HK-2 (cell line): Measurements from ENCODE around the gene MDM2.
"Not testable (repeated sequence)": the region's sequence is repeated elsewhere in the genome, so short reads cannot be mapped to it uniquely, and the experiment has no call there.

ENCODE experiments used
- DNase-seq: peaks from one replicate; pipeline ENCODE4 v3.0.0-alpha.2; 2018; ENCODE audit not compliant: unreplicated experiment

MDM2 gene

GRCh38 chr12:68806488-68807237 lies 1.3 kb upstream of the MDM2 start:
- DNase-seq = no peak

DNA sequence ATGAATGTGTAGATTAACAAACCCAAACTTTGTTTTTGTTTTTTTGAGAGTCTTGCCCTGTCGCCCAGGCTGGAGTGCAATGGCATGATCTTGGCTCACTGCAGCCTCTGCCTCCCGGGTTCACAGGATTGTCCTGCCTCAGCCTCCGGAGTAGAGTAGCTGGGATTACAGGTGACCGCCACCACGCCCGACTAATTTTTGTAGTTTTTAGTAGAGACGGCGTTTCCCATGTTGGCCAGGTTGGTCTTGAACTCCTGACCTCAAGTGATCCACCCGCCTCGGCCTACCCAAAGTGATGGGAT lies 752 bp upstream of the MDM2 start:
- DNase-seq = not testable (repeated sequence)

GRCh38 chr12:68808388-68809189 lies 612 bp downstream of the MDM2 start:
- peak; percentile 81 for DNase-seq

DNA sequence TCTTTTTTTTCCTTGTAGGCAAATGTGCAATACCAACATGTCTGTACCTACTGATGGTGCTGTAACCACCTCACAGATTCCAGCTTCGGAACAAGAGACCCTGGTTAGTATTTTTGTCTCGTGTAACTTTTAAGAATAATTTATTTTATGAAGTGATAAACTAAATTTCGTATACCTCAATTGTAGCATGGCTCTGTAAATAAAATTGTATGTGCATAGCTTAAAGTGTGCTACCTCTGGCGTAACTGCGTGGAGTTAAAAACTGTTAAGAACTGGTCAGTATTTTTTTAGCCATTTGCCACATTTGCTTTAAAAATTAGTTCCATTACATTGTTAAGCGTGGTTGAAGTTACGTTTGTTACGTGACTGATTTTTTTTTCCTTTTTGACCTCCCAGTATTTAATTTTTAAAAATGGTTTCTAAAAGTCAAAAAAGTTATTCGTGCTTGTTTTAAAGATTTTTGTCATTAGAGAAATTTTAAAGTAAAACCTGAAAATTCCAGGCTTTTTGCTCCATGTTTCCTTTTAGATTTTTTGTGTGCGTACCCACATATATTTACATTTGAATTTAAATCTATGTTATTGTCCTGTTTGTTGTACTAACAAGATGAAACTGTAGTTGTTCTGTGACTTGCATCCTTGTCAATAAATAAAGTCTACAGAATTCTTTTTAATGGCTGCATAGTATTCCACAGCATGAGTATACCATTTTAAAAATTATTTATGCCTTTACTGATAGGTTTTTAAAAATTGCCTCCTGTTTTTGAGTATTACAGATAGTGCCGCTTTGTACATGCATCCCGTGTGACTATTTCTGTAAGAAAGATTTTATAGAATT lies 1.4 kb downstream of the MDM2 start:
- no peak for DNase-seq

- DNase-seq = not testable (repeated sequence)
Measured at GRCh38 chr12:68810027-68810389, 2.0 kb downstream of the MDM2 start.

DNA sequence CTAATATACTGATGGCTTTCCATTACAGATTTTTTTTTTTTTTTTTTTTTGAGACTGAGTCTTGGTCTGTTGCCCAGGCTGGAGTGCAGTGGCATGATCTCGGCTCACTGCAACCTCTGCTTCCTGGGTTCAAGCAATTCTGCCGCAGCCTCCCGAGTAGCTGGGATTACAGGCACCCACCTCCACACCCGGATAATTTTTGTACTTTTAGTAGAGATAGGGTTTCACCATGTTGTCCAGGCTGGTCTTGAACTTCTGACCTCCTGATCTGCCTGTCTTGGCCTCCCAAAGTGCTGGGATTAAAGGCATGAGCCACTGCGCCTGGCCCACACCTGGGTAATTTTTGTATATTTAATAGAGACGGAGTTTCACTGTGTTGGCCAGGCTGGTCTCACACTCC lies 3.6 kb downstream of the MDM2 start:
- DNase-seq = not testable (repeated sequence)

- no peak for DNase-seq
Measured at GRCh38 chr12:68812553-68813241, 4.7 kb downstream of the MDM2 start.

DNA sequence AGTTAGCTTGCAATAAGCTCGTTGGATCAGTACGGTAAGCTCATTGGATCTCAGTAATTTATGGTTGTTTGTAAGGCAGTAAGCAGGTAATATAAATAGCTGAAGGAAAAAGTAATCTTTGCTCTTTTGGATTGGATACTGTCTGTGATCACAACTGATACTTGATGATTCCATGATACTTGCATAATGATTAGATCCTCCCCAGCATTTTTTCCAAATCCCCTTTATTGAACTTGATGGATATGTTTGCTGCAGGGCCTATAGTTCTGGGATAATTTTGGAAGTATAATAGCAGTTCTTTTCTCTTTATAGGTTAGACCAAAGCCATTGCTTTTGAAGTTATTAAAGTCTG lies 5.2 kb downstream of the MDM2 start:
- no peak for DNase-seq

GRCh38 chr12:68814490-68815231 lies 6.7 kb downstream of the MDM2 start:
- DNase-seq = no peak

DNA sequence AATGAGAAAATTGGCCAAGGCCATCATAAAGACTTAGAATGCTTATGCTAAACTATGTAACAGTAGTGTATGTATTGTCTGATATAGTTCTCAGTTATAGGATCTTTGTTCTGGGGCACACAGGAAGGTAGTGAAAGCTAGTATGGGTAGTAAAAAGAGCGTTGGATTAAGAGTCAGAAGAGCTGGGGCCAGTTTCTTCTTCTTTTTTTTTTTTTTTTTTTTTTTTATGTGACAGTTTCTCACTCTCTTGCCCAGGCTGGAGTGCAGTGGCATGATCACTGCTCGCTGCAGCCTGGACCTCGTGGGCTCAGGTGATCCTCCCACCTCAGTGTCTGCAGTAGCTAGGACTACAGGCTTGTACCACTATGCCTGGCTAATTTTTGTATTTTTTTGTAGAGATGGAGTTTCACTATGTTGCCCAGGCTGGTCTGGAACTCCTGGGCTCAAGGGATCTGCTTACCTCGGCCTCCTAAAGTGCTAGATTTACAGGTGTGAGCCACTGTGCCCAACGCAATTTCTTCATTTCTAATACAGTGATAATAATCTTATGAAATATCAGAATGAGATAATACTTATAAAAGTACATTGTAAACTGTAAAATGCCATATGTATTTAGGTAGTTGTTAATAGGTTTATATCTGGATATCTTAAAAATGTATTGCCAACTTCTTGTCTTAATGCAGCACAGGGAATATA lies 7.4 kb downstream of the MDM2 start:
- no peak for DNase-seq

DNA sequence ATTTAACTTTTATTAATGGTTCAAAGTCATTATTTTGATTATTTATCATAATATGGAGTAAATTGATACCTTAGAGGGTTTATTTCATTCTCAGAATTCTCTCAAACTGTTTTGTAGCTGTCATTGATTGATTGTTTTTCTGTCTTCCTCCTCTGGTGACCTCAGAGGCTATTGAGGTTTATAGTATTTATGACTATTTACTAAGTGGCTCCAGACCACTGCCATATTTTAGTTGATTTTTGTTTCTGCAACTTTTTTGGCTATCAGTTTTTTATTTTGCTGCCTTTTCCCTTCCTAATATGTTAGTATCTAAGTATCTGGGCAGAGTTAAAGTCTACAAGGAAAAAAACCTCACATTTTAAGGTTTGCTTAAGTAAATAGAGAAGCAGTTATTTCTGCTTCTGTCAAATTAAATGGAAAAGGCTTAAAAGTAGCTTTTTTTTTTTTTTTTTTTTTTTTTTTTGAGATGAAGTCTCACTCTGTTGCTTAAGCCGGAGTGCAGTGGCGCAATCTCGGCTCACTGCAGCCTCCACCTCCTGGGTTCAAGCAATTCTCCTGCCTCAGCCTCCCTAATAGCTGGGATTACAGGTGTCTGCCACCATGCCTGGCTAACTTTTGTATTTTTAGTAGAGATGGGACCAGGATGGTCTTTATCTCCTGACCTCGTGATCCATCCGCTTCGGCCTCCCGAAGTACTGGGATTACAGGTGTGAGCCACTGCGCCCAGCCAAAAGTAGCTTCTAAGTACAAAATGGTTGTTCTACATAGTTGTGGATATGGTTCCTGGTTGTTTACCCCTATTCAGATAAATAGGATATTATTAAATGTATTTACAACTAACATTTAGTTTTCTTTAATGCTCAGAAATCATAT lies 8.2 kb downstream of the MDM2 start:
- DNase-seq = no peak

DNA sequence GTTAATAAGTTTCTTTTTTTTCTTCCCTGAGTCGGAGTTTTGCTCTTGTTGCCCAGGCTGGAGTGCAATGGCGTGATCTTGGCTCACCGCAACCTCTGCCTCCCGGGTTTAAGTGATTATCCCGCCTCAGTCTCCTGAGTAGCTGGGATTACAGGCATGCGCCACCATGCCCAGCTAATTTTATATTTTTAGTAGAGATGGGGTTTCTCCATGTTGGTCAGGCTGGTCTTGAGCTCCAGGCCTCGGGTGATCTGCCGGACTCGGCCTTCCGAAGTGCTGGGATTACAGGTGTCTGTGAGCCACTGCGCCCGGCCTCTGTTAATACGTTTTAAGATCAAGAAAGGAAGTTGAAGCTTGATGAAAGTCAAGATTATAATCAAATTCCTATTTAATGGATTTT lies 11.5 kb downstream of the MDM2 start:
- DNase-seq = not testable (repeated sequence)

DNA sequence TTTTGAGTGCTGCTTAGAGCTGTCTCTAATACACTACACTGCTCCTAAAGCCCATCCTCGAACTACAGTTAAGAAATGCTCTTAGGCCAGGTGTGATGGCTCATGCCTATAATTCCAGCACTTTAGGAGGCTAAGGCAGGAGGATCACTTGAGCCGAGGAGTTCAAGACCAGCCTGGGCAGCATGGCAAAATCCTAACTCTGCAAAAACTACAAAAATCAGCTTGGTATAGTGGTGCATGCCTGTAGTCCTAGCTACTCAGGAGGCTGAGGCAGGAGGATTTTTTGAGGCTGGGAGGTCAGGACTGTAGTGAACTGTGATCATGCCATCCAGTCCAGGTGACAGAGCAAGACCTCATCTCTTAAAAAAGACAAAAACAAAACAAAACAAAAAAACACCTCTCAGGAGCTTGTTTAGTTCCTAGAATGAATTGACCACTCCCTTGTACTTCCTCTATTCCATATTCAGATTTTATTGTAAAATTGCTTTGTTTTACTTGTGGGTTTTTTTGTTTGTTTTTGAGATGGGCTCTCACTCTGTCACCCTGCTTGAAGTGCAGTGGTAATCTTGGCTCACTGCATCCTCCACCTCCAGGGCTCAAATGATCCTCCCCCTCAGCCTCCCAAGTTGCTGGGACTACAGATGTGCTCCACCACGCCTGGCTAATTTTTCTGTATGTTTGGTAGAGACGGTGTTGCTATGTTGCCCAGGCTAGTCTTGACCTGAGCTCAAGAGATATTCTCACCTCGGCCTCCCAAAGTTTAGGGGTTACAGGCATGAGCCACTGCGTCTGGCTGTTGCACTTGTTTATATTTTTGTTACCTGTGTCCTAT lies 13.6 kb downstream of the MDM2 start:
- DNase-seq = no peak

- DNase-seq = no peak
Measured at GRCh38 chr12:68823696-68824095, 15.7 kb downstream of the MDM2 start.

DNA sequence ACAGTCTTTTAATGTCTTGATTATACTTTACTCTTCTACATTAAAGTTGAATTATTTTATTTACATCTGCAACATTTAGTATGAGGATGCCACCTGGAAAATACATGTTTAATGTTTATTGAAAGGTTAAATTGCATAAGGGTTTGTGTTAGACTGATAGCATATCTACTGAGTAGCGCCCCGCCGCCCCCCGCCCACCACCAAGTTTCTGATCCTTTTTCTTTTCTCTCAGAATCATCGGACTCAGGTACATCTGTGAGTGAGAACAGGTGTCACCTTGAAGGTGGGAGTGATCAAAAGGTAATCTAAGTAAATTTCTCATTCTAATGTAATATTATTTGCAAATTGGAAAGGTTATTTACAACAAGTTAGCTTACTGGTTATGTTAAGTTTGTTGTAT lies 16.2 kb downstream of the MDM2 start:
- DNase-seq = no peak

DNA sequence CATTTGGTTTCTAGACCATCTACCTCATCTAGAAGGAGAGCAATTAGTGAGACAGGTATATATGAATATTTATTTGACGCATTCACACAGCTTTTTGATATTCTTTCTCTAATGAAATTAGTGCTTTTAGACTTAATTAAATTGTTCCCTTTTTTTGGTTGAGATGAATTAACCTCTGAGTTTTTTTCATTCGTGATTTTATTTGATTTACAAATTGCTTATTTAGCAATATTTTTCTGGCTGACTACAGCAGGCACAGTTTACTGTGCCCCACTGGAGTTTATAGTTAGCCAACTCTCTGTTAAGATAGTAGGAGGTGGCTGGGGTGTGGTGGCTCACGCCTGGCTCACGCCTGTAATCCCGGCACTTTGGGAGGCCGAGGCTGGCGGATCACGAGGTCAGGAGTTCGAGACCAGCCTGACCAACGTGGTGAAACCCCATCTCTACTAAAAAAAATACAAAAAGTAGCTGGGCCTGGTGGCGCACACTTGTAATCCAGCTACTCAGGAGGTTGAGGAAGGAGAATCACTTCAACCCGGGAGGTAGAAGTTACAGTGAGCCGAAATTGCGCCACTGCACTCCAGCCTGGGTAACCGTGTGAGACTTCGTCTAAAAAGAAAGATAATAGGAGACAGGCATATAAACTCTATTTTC lies 16.7 kb downstream of the MDM2 start:
- no peak for DNase-seq

DNA sequence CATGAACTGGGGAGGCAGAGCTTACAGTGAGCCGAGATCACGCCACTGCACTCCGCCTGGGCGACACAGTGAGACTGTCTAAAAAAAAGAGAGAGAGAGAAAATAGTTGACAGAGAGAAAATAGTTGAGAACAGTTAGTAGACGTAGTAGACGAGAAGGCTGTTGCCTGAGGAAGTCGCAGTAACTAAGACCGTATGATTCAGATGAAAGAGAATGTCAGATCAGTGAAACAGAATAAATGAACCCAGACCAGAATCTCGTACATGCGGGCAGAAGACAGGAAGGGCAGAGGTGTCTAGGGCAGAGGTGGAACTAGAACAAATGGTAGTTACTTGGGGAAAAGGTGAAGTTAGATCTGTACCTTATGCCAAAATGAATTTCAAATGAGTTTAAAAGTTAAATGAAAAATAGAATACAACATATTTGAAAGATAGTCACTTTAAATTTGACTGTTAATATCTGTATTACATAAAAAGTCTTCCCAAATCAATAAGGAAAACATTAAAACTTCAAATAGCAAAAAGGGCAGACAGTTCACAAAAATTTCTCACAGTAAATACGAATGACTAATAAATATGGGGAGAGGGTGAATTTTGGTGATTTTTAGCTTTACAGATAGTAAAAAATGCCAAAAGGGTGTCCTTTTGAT lies 17.7 kb downstream of the MDM2 start:
- no peak for DNase-seq
